CD4-positive, alpha-beta T cell (primary cell): ENCODE measurements around the gene VGLL4. TPM values are rescaled to one million over a fixed set of nuclear protein-coding genes. Genes with fewer than 3 reads are reported as not detected.

ENCODE experiments used
- ATAC-seq: fragments of 200-7000 bp; cut with Tn5 transposase; one replicate; pipeline ENCODE4 v1.10.0; 2022; ENCODE audit warnings: mild to moderate bottlenecking; ENCODE audit not compliant: poor library complexity
- CTCF ChIA-PET: fragments of 350-600 bp; sonication (Branson Sonifier 250); formaldehyde crosslinking; loops from one replicate; lab custom pipeline; 2021; ENCODE audit warnings: antibody characterized with exemption, inconsistent platforms; lab: Charles Lee
- POLR2A ChIA-PET: fragments of 350-600 bp; sonication (Branson Sonifier 250); formaldehyde crosslinking; loops from one replicate; lab custom pipeline; 2021; ENCODE audit warnings: antibody characterized with exemption, inconsistent platforms; lab: Charles Lee
- DNase-seq, 14 experiments: peaks; one replicate each; pipeline ENCODE4 v3.0.0-alpha.2; 2013 to 2020; ENCODE audit warnings: mixed read lengths in 2 of 14
- H3K27ac ChIP-seq, 2 donors: one replicate each; pipeline versions ENCODE4 v1.5.1 to v1.7.0; 2013; ENCODE audit warnings: low read length in 2 of 2, low read depth in 1 of 2, mild to moderate bottlenecking in 1 of 2
- H3K27me3 ChIP-seq, 2 experiments: 1 replicate in 1 of 2; 2 replicates in 1 of 2; pipeline versions ENCODE4 v1.6.1 to v1.7.0; 2013; ENCODE audit warnings: low read length in 2 of 2, control low read depth in 1 of 2, mild to moderate bottlenecking in 1 of 2, moderate library complexity in 1 of 2; ENCODE audit not compliant: insufficient read depth in 2 of 2, control insufficient read depth in 1 of 2
- H3K36me3 ChIP-seq: one replicate; pipeline ENCODE4 v1.6.1; 2013; ENCODE audit warnings: low read length, control low read depth; ENCODE audit not compliant: insufficient read depth
- H3K4me1 ChIP-seq: one replicate; pipeline ENCODE4 v1.6.1; 2013; ENCODE audit warnings: low read length, control low read depth; ENCODE audit not compliant: insufficient read depth
- H3K4me3 ChIP-seq: one replicate; pipeline ENCODE4 v1.5.1; 2013; ENCODE audit warnings: mild to moderate bottlenecking, low read length, moderate library complexity
- H3K9me3 ChIP-seq, 2 experiments: 1 replicate in 1 of 2; 2 replicates in 1 of 2; pipeline versions ENCODE4 v1.6.1 to v1.7.0; 2013; ENCODE audit warnings: low read length in 2 of 2, mild to moderate bottlenecking in 2 of 2, control low read depth in 1 of 2, moderate library complexity in 1 of 2; ENCODE audit not compliant: control insufficient read depth in 1 of 2, insufficient read depth in 1 of 2
- H3K27ac Mint-ChIP-seq: one replicate; pipeline ENCODE4 v1.8.0; 2020; ENCODE audit warnings: mixed read lengths
- H3K27me3 Mint-ChIP-seq: one replicate; pipeline ENCODE4 v1.8.0; 2021; ENCODE audit warnings: mixed read lengths
- H3K36me3 Mint-ChIP-seq: one replicate; pipeline ENCODE4 v1.8.0; 2021; ENCODE audit warnings: low read depth, mixed read lengths
- H3K4me1 Mint-ChIP-seq: one replicate; pipeline ENCODE4 v1.8.0; 2021; ENCODE audit warnings: low read depth, mixed read lengths
- H3K4me3 Mint-ChIP-seq: one replicate; pipeline ENCODE4 v1.8.0; 2020; ENCODE audit warnings: mild to moderate bottlenecking, mixed read lengths
- H3K9me3 Mint-ChIP-seq: one replicate; pipeline ENCODE4 v1.8.0; 2020; ENCODE audit warnings: mixed read lengths
- intact Hi-C, 2 experiments: fragments of 100-400 bp; cut with DNase I in 1 of 2; cut with micrococcal nuclease in 1 of 2; formaldehyde crosslinking; loops; one replicate each; pipeline versions ENCODE4 v1.15.1 to v1.9.0; 2023 to 2025; cut with DNase I, micrococcal nuclease
- total RNA-seq, 174 experiments: library from RNA in 2 of 174; stranded (reverse) in 2 of 174; gene quantifications; one replicate each; pipeline ENCODE4 v1.2.3 and lab custom pipeline; 2021 to 2026
- TF ChIP-seq, protein P1 (sequence below): fragments of 200-600 bp; IDR thresholded peaks from one replicate; pipeline ENCODE4 v1.8.0; 2022; ENCODE audit warnings: antibody characterized with exemption, mild to moderate bottlenecking

The VGLL4 gene
- total RNA-seq, 2 experiments from 2014 or later, result 10.5 to 11.3 TPM

DNA sequence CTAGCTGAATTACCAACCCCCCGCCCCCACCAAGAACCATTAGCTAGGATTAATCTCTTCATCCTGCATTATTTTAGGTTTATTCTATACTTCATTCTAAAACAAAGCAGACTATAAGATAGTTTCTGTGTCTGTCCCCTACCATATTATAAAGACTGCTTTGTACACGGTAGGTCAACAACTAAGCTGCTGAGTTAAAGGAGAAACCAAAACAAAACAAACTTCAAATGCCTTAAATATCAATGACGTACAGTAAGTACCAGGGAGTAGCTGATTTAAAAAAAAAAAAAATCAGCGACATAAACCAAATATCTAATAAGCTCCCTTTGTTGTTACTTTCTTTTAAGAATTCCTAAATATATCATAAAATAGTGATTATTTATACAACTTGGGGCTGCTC lies 7.8 kb upstream of the VGLL4 start:
- H3K36me3 ChIP-seq, result no peaks in the 10 kb centered on the region
- no peaks in the 10 kb centered on the region for H3K36me3 Mint-ChIP-seq
- H3K4me3 Mint-ChIP-seq, result no peak overlapping the region
- peaks cover 4% of the 10 kb centered on the region for H3K4me1 Mint-ChIP-seq
- DNase-seq (no peak), ATAC-seq (no peak)
- H3K27me3 ChIP-seq, result no peaks in the 10 kb centered on the region
- peaks cover 3% of the 10 kb centered on the region for H3K4me1 ChIP-seq
- TF ChIP-seq, protein P1, sequence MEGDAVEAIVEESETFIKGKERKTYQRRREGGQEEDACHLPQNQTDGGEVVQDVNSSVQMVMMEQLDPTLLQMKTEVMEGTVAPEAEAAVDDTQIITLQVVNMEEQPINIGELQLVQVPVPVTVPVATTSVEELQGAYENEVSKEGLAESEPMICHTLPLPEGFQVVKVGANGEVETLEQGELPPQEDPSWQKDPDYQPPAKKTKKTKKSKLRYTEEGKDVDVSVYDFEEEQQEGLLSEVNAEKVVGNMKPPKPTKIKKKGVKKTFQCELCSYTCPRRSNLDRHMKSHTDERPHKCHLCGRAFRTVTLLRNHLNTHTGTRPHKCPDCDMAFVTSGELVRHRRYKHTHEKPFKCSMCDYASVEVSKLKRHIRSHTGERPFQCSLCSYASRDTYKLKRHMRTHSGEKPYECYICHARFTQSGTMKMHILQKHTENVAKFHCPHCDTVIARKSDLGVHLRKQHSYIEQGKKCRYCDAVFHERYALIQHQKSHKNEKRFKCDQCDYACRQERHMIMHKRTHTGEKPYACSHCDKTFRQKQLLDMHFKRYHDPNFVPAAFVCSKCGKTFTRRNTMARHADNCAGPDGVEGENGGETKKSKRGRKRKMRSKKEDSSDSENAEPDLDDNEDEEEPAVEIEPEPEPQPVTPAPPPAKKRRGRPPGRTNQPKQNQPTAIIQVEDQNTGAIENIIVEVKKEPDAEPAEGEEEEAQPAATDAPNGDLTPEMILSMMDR, result no peak
- no peaks in the 10 kb centered on the region for H3K9me3 Mint-ChIP-seq
- intact Hi-C loops, result loop anchor here (5.0 kb wide), 3 partner anchors 704 to 894 kb away; no protein-coding TSS in a partner anchor
- H3K4me3 ChIP-seq, result no peak overlapping the region
- POLR2A ChIA-PET, result interaction anchor here (1.6 kb wide), 1 partner anchor 8 kb away, joined by 4 read pairs; the partner anchor contains the start of gene VGLL4
- H3K9me3 ChIP-seq, result no peaks in the 10 kb centered on the region
- CTCF ChIA-PET, result interaction anchor here (0.7 to 4.0 kb wide), 3 partner anchors 272 to 415 kb away, joined by 3 to 16 read pairs (median 3); no protein-coding TSS in a partner anchor
- no peak overlapping the region for H3K27ac Mint-ChIP-seq
- no peak overlapping the region for H3K27ac ChIP-seq
- no peaks in the 10 kb centered on the region for H3K27me3 Mint-ChIP-seq

- Histone ChIP-seq H3K9me3 (no peaks in the 10 kb centered on the region), H3K27ac (no peak overlapping the region), H3K4me3 (no peak overlapping the region), H3K27me3 (no peaks in the 10 kb centered on the region), H3K36me3 (no peaks in the 10 kb centered on the region), H3K4me1 (peaks cover under 1% of the 10 kb centered on the region)
- Mint-ChIP-seq H3K27me3 (no peaks in the 10 kb centered on the region), H3K4me3 (no peak overlapping the region), H3K9me3 (no peaks in the 10 kb centered on the region), H3K27ac (no peak overlapping the region), H3K4me1 (no peaks in the 10 kb centered on the region), H3K36me3 (no peaks in the 10 kb centered on the region)
- intact Hi-C loops, result loop anchor here (1.0 to 5.0 kb wide), 4 partner anchors 413 to 893 kb away; no protein-coding TSS in a partner anchor
- DNase-seq, result no peak
- TF ChIP-seq, protein P1, result no peak
- ChIA-PET CTCF (interaction anchor here (4.0 kb wide), 1 partner anchor 271 kb away, joined by 16 read pairs; no protein-coding TSS in a partner anchor), POLR2A (no interaction called here)
- no peak for ATAC-seq
Measured at GRCh38 chr3:11650391-11650790, 6.7 kb upstream of the VGLL4 start.

GRCh38 chr3:11648735-11649134 lies 5.0 kb upstream of the VGLL4 start:
- TF ChIP-seq, protein P1, result no peak
- Mint-ChIP-seq H3K27ac (no peak overlapping the region), H3K36me3 (peaks cover under 1% of the 10 kb centered on the region), H3K4me1 (peaks cover 7% of the 10 kb centered on the region), H3K27me3 (no peaks in the 10 kb centered on the region), H3K9me3 (no peaks in the 10 kb centered on the region), H3K4me3 (no peak overlapping the region)
- Histone ChIP-seq H3K36me3 (no peaks in the 10 kb centered on the region), H3K27me3 (no peaks in the 10 kb centered on the region), H3K9me3 (no peaks in the 10 kb centered on the region), H3K4me3 (no peak overlapping the region), H3K4me1 (peaks cover 3% of the 10 kb centered on the region), H3K27ac (no peak overlapping the region)
- DNase-seq, result no peak
- ChIA-PET POLR2A (interaction anchor here (1.2 kb wide), 1 partner anchor 269 kb away, joined by 3 read pairs; no protein-coding TSS in a partner anchor), CTCF (interaction anchor here (1.6 kb wide), 1 partner anchor 269 kb away, joined by 7 read pairs; no protein-coding TSS in a partner anchor)
- no peak for ATAC-seq
- intact Hi-C loops, result loop anchor here in 1 of 2 experiments (5.0 kb wide), 1 partner anchor 61 kb away; no protein-coding TSS in a partner anchor
